ENCODE measurements around the gene CALHM6.
A peak's percentile ranks its signal among the peaks of the same experiment; 100 is the strongest.

The CALHM6 gene

GRCh38 chr6:116461331-116461931, at the start of gene CALHM6:
Gene CALHM6 (plus strand): TSS chr6:116461375. CDS start chr6:116461930, 555 bp downstream.
- no peak for DNase-seq (ENCODE audit: low spot score)

- no peak for DNase-seq (ENCODE audit: low spot score)
These were observed 48.9 kb upstream of the CALHM6 start for GRCh38 chr6:116412270-116412669.

GRCh38 chr6:116413357-116413756, 47.8 kb upstream of the CALHM6 start:
- no peak for DNase-seq (ENCODE audit: low spot score)

- DNase-seq (ENCODE audit: low spot score), result no peak
These were observed 43.5 kb upstream of the CALHM6 start for GRCh38 chr6:116417661-116418060.

- DNase-seq (ENCODE audit: low spot score), result peak; percentile 49
These were observed 41.9 kb upstream of the CALHM6 start for GRCh38 chr6:116419069-116419786.

GRCh38 chr6:116420341-116420740, 40.8 kb upstream of the CALHM6 start:
- no peak for DNase-seq (ENCODE audit: low spot score)

GRCh38 chr6:116422238-116422637, 38.9 kb upstream of the CALHM6 start:
- no peak for DNase-seq (ENCODE audit: low spot score)

GRCh38 chr6:116424001-116424400, 37.2 kb upstream of the CALHM6 start:
- DNase-seq (ENCODE audit: low spot score), result peak; percentile 68

GRCh38 chr6:116426551-116426950, 34.6 kb upstream of the CALHM6 start:
- no peak for DNase-seq (ENCODE audit: low spot score)

- no peak for DNase-seq (ENCODE audit: low spot score)
These were observed 32.1 kb upstream of the CALHM6 start for GRCh38 chr6:116429111-116429510.

GRCh38 chr6:116430860-116431259, 30.3 kb upstream of the CALHM6 start:
- no peak for DNase-seq (ENCODE audit: low spot score)

GRCh38 chr6:116431964-116432595, 29.1 kb upstream of the CALHM6 start:
- DNase-seq (ENCODE audit: low spot score), result no peak

GRCh38 chr6:116433206-116433712, 27.9 kb upstream of the CALHM6 start:
- no peak for DNase-seq (ENCODE audit: low spot score)

- no peak for DNase-seq (ENCODE audit: low spot score)
These were observed 27.0 kb upstream of the CALHM6 start for GRCh38 chr6:116434056-116434725.

GRCh38 chr6:116436586-116436985, 24.6 kb upstream of the CALHM6 start:
- no peak for DNase-seq (ENCODE audit: low spot score)

- no peak for DNase-seq (ENCODE audit: low spot score)
These were observed 23.5 kb upstream of the CALHM6 start for GRCh38 chr6:116437656-116438055.

- DNase-seq (ENCODE audit: low spot score), result no peak
These were observed 22.4 kb upstream of the CALHM6 start for GRCh38 chr6:116438590-116439448.

GRCh38 chr6:116439522-116440051, 21.6 kb upstream of the CALHM6 start:
- DNase-seq (ENCODE audit: low spot score), result no peak

- no peak for DNase-seq (ENCODE audit: low spot score)
These were observed 18.1 kb upstream of the CALHM6 start for GRCh38 chr6:116443105-116443504.

GRCh38 chr6:116444092-116444491, 17.1 kb upstream of the CALHM6 start:
- peak; percentile 43 for DNase-seq (ENCODE audit: low spot score)

GRCh38 chr6:116444575-116444974, 16.6 kb upstream of the CALHM6 start:
- DNase-seq (ENCODE audit: low spot score), result no peak
